ENCODE measurements around the gene UIMC1. TPM values are rescaled to one million over a fixed set of nuclear protein-coding genes. Genes with fewer than 3 reads are reported as not detected.

The UIMC1 gene
- total and polyA plus RNA-seq, 11 donors = 14.8 to 40.2 (median 31.9) TPM

DNA sequence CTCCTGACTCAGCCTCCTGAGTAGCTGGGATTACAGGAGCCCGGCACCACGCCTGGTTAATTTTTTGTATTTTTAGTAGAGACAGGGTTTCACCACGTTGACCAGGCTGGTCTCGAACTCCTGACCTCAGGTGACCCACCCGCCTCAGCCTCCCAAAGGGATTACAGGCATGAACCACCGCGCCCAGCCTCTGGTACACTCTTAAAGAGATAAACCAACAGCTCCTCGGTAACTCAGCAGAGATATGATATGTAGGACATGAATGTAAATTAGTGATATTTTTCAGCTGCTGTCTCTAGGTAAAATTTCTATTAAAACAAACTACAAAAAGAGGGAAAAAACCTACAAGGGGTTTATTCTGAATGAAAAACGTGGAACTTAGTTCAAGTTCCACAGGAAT is 64.6 kb downstream of the UIMC1 start:
- no peak for TF ChIP-seq POLR2A (IDR thresholded peaks at IDR 0.05)
- TF ChIP-seq, protein P1, sequence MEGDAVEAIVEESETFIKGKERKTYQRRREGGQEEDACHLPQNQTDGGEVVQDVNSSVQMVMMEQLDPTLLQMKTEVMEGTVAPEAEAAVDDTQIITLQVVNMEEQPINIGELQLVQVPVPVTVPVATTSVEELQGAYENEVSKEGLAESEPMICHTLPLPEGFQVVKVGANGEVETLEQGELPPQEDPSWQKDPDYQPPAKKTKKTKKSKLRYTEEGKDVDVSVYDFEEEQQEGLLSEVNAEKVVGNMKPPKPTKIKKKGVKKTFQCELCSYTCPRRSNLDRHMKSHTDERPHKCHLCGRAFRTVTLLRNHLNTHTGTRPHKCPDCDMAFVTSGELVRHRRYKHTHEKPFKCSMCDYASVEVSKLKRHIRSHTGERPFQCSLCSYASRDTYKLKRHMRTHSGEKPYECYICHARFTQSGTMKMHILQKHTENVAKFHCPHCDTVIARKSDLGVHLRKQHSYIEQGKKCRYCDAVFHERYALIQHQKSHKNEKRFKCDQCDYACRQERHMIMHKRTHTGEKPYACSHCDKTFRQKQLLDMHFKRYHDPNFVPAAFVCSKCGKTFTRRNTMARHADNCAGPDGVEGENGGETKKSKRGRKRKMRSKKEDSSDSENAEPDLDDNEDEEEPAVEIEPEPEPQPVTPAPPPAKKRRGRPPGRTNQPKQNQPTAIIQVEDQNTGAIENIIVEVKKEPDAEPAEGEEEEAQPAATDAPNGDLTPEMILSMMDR (IDR thresholded peaks at IDR 0.05) = no peak
- DNase-seq (no peak), ATAC-seq (no peak)
- 68 to 81% (median 74%) methylated on average over 9 of the region's 9 CpGs for WGBS, 4 donors
- peaks cover 0 to 16% (median 0%) of the 10 kb centered on the region in 12 donors for H3K4me1 ChIP-seq
- H3K9me3 ChIP-seq = no peaks in the 10 kb centered on the region
- peaks cover 0 to 100% (median 92%) of the 10 kb centered on the region in 9 donors for H3K36me3 ChIP-seq
- H3K4me3 ChIP-seq = no peak overlapping the region
- intact Hi-C loops (cut with DNase I) = no loop called here
- H3K27me3 ChIP-seq = no peaks in the 10 kb centered on the region
- H3K27ac ChIP-seq = no peak overlapping the region

DNA sequence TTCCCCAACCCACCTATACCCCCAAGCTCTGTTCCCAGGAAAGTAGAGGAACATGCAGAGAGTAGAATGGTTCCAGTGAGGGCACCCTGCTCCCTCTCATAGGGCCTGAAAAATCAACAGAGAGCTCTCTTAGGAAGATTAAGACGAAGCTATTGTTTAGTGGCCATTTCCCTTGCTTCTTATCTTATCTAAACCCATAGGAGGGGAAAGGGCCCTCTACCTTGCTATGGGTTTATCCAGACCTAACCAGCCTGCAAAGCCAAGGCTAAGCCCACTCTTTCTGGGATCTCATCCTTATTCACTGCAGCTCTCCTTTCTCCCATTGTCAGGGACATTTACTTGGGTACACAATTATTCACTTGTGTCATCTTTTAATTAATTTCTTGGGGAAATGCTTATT is 68.1 kb downstream of the UIMC1 start:
- Histone ChIP-seq H3K9me3 (no peaks in the 10 kb centered on the region), H3K27me3 (no peaks in the 10 kb centered on the region), H3K27ac (no peak overlapping the region), H3K36me3 (peaks cover 0 to 94% (median 73%) of the 10 kb centered on the region in 9 donors), H3K4me1 (peaks cover 0 to 17% (median 0%) of the 10 kb centered on the region in 12 donors), H3K4me3 (no peak overlapping the region)
- WGBS, 4 donors = 38 to 100% (median 60%) methylated on average over 1 of the region's 1 CpG
- TF ChIP-seq, protein P1 (IDR thresholded peaks at IDR 0.05) = no peak
- no peak for TF ChIP-seq POLR2A (IDR thresholded peaks at IDR 0.05)
- ATAC-seq = no peak
- DNase-seq = no peak
- intact Hi-C loops (cut with DNase I) = no loop called here

DNA sequence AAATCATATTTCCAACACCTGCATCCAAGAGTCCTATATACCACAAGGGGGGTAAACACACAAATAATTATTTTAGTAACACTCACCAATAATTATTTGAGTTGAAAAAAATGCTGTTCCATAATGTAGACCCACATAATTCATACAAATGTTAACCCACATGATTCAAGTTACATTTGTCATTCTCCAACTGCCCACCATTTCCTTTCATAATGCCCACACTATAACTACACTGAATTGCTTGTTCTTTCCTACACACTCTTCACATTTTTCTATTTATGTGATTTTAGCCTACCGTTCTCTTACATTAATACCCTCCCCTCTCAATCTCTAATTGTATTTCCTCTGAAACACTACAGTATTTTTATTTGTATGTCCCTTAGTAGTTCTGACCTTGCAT is 71.6 kb downstream of the UIMC1 start:
- ATAC-seq = no peak
- Histone ChIP-seq H3K27me3 (no peaks in the 10 kb centered on the region), H3K4me3 (no peak overlapping the region), H3K4me1 (peaks cover 0 to 17% (median 0%) of the 10 kb centered on the region in 12 donors), H3K27ac (no peak overlapping the region), H3K9me3 (no peaks in the 10 kb centered on the region), H3K36me3 (peaks cover 0 to 92% (median 74%) of the 10 kb centered on the region in 9 donors)
- intact Hi-C loops (cut with DNase I) = no loop called here
- TF ChIP-seq POLR2A (IDR thresholded peaks at IDR 0.05) = no peak
- TF ChIP-seq, protein P1 (IDR thresholded peaks at IDR 0.05) = no peak
- no peak for DNase-seq
- WGBS, 4 donors = 42 to 94% (median 93%) methylated on average over 1 of the region's 1 CpG

DNA sequence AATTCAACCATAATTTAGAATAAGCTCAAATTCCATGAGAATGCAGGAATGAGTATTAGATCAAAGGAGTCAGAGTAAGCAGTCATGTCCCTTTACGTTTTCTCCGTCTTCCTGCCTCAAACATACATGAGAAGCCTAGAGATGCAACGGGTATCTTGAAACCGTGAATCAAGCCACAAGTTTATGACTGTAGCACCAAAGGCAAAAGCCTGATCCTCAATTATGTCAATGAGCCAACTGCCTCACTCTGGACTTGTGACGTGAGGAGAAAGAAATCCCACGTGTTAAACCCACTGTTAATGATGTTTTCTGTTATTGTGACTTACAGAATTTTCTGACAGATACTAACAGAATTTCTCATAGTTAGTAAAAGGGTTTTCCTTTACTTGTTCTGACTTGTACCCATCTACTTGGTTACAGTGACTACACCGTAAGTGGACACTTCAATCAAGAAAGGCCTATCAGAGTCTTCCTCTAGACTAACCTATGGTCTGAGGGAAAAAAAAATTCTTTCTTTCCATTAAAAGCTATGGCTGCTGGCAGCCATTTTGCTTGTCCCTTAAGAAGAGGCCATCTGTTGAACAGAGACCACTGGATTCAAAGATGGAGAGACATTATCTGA is 72.2 kb downstream of the UIMC1 start:
- ATAC-seq = no peak
- intact Hi-C loops (cut with DNase I) = no loop called here
- 87 to 96% (median 94%) methylated on average over 7 of the region's 7 CpGs for WGBS, 4 donors
- Histone ChIP-seq H3K9me3 (no peaks in the 10 kb centered on the region), H3K4me1 (peaks cover 0 to 17% (median 0%) of the 10 kb centered on the region in 12 donors), H3K27ac (no peak overlapping the region), H3K27me3 (no peaks in the 10 kb centered on the region), H3K4me3 (no peak overlapping the region), H3K36me3 (peaks cover 0 to 92% (median 68%) of the 10 kb centered on the region in 9 donors)
- TF ChIP-seq POLR2A (IDR thresholded peaks at IDR 0.05) = no peak
- TF ChIP-seq, protein P1 (IDR thresholded peaks at IDR 0.05) = no peak
- no peak for DNase-seq
